NAMALWA (cell line): Measurements from ENCODE around the gene RALB.

Experiments used
- DNase-seq: peaks from one replicate; pipeline ENCODE4 v3.0.0-alpha.2; 2015; ENCODE audit warnings: low spot score

Gene RALB

GRCh38 chr2:120252225-120253020 lies at the start of gene RALB:
Gene RALB, plus strand, starts transcription at chr2:120252852. Its CDS starts 25,813 bp downstream, at chr2:120278665.
- peak; percentile 97 for DNase-seq

- DNase-seq, result no peak
These were observed 49.2 kb upstream of the RALB start for GRCh38 chr2:120203251-120204021.

- peak; percentile 20 for DNase-seq
These were observed 48.6 kb upstream of the RALB start for GRCh38 chr2:120204022-120204405.

- DNase-seq, result no peak
These were observed 48.2 kb upstream of the RALB start for GRCh38 chr2:120204417-120204816.

- DNase-seq, result no peak
These were observed 47.5 kb upstream of the RALB start for GRCh38 chr2:120204945-120205670.

GRCh38 chr2:120206022-120206581 lies 46.5 kb upstream of the RALB start:
- DNase-seq, result peak; percentile 54

GRCh38 chr2:120208381-120209353 lies 44.0 kb upstream of the RALB start:
- DNase-seq, result no peak

- no peak for DNase-seq
These were observed 43.0 kb upstream of the RALB start for GRCh38 chr2:120209427-120210269.

GRCh38 chr2:120210270-120210693 lies 42.4 kb upstream of the RALB start:
- no peak for DNase-seq

- no peak for DNase-seq
These were observed 34.5 kb upstream of the RALB start for GRCh38 chr2:120218181-120218580.

GRCh38 chr2:120219291-120219690 lies 33.4 kb upstream of the RALB start:
- no peak for DNase-seq

- DNase-seq, result no peak
These were observed 32.9 kb upstream of the RALB start for GRCh38 chr2:120219766-120220165.

- DNase-seq, result no peak
These were observed 31.9 kb upstream of the RALB start for GRCh38 chr2:120220756-120221155.

GRCh38 chr2:120221616-120222015 lies 31.0 kb upstream of the RALB start:
- no peak for DNase-seq

- no peak for DNase-seq
These were observed 30.2 kb upstream of the RALB start for GRCh38 chr2:120222186-120223033.

GRCh38 chr2:120223034-120223912 lies 29.4 kb upstream of the RALB start, which contains the start of gene TMEM185B:
Gene TMEM185B, minus strand, starts transcription at chr2:120223400. Its CDS starts 424 bp downstream, at chr2:120222976.
- DNase-seq, result peak; percentile 71

GRCh38 chr2:120224256-120224655 lies 28.4 kb upstream of the RALB start:
- no peak for DNase-seq
